Measurements from ENCODE around the gene GRM3.

GRCh38 chr7:86598721-86599120 lies 45.0 kb upstream of the GRM3 start:
- no peak for TF ChIP-seq CTCF (conservative IDR thresholded peaks at IDR 0.05; ENCODE audit: low read length)
- no peak for TF ChIP-seq EZH2phosphoT487 (IDR thresholded peaks at IDR 0.05; ENCODE audit: borderline replicate concordance, low read depth, low read length)

Measured in OCI-LY7 (cell line).